OCI-LY1 (cell line): ENCODE data around the gene CENPI.
A peak's percentile ranks its signal among the peaks of the same experiment; 100 is the strongest.
"Not testable (repeated sequence)": the region's sequence is repeated elsewhere in the genome, so short reads cannot be mapped to it uniquely, and the experiment has no call there.

Source experiments
- H2AFZ ChIP-seq: fragments of 200-600 bp; sonication (generic), shearing (Covaris generic); 2 replicates; pipeline ENCODE4 v1.6.0; 2014; ENCODE audit warnings: antibody characterized with exemption, mild to moderate bottlenecking, low read length
- H3F3A ChIP-seq: fragments of 200-600 bp; sonication (generic), shearing (Covaris generic); 2 replicates; pipeline ENCODE4 v1.6.0; 2014; ENCODE audit warnings: mild to moderate bottlenecking, antibody characterized with exemption, low read length, moderate library complexity; ENCODE audit not compliant: insufficient read depth
- H3K27ac ChIP-seq: fragments of 200-600 bp; sonication (generic); 2 replicates; pipeline ENCODE4 v1.5.1; 2014; ENCODE audit warnings: low read length, mixed run types, mild to moderate bottlenecking, low read depth; ENCODE audit not compliant: poor library complexity, severe bottlenecking
- H3K27me3 ChIP-seq: fragments of 200-600 bp; sonication (generic); 2 replicates; pipeline ENCODE4 v1.6.0; 2014; ENCODE audit warnings: antibody characterized with exemption, mild to moderate bottlenecking, low read length, moderate library complexity; ENCODE audit not compliant: insufficient read depth
- H3K36me3 ChIP-seq: fragments of 200-600 bp; sonication (generic); 2 replicates; pipeline ENCODE4 v1.6.1; 2014; ENCODE audit warnings: mild to moderate bottlenecking, antibody characterized with exemption, low read length, moderate library complexity, mixed read lengths; ENCODE audit not compliant: insufficient read depth
- H3K4me1 ChIP-seq: fragments of 200-600 bp; sonication (generic); 2 replicates; pipeline ENCODE4 v1.5.1; 2014; ENCODE audit warnings: mild to moderate bottlenecking, low read length, moderate library complexity; ENCODE audit not compliant: insufficient read depth, severe bottlenecking
- H3K4me2 ChIP-seq: fragments of 200-600 bp; sonication (generic), shearing (Covaris generic); 2 replicates; pipeline ENCODE4 v1.6.1; 2014; ENCODE audit warnings: low read length
- H3K4me3 ChIP-seq: fragments of 200-600 bp; sonication (generic); 2 replicates; pipeline ENCODE4 v1.5.1; 2014; ENCODE audit warnings: low read length, low read depth, mild to moderate bottlenecking, mixed read lengths; ENCODE audit not compliant: poor library complexity, severe bottlenecking
- H3K79me2 ChIP-seq: fragments of 200-600 bp; shearing (Covaris generic); 2 replicates; pipeline ENCODE4 v1.6.1; 2016; ENCODE audit warnings: mixed run types, low read length, mixed read lengths; ENCODE audit not compliant: insufficient read depth
- H3K9ac ChIP-seq: fragments of 200-600 bp; sonication (generic), shearing (Covaris generic); 2 replicates; pipeline ENCODE4 v1.6.1; 2014; ENCODE audit warnings: mild to moderate bottlenecking, low read length, mixed read lengths
- H3K9me2 ChIP-seq: fragments of 200-600 bp; sonication (generic), shearing (Covaris generic); 2 replicates; pipeline ENCODE4 v1.6.1; 2014; ENCODE audit warnings: low read depth, mild to moderate bottlenecking, low read length, mixed read lengths
- H3K9me3 ChIP-seq: fragments of 200-600 bp; shearing (Covaris generic); 2 replicates; pipeline ENCODE4 v1.6.1; 2014; ENCODE audit warnings: low read length, mixed read lengths
- H4K20me1 ChIP-seq: fragments of 200-600 bp; sonication (generic), shearing (Covaris generic); 2 replicates; pipeline ENCODE4 v1.6.0; 2016; ENCODE audit warnings: mild to moderate bottlenecking, low read length; ENCODE audit not compliant: insufficient read depth
- EZH2 ChIP-seq: fragments of 200-600 bp; sonication (generic), shearing (Covaris generic); IDR thresholded peaks from 2 replicates; pipeline ENCODE4 v1.8.0; 2017; ENCODE audit warnings: borderline replicate concordance, mixed run types, mild to moderate bottlenecking, antibody characterized with exemption, low read length, moderate library complexity, mixed read lengths
- TF ChIP-seq, protein P1 (sequence below): fragments of 200-600 bp; sonication (generic), shearing (Covaris generic); IDR thresholded peaks from 2 replicates; pipeline ENCODE4 v1.5.1; 2017; ENCODE audit warnings: mild to moderate bottlenecking, antibody characterized with exemption, low read length, moderate library complexity, mixed read lengths

CENPI gene

GRCh38 chrX:101097546-101098453 is at the start of gene CENPI:
Gene CENPI, plus strand, starts transcription at chrX:101098204. Its CDS starts 2,867 bp downstream, at chrX:101101071.
- H4K20me1 ChIP-seq = no peaks in the 10 kb centered on the region
- no peaks in the 10 kb centered on the region for H3F3A ChIP-seq
- H3K9me3 ChIP-seq = no peaks in the 10 kb centered on the region
- no peaks in the 10 kb centered on the region for H3K9me2 ChIP-seq
- no peaks in the 10 kb centered on the region for H3K27me3 ChIP-seq
- TF ChIP-seq EZH2 = no peak
- TF ChIP-seq, protein P1, sequence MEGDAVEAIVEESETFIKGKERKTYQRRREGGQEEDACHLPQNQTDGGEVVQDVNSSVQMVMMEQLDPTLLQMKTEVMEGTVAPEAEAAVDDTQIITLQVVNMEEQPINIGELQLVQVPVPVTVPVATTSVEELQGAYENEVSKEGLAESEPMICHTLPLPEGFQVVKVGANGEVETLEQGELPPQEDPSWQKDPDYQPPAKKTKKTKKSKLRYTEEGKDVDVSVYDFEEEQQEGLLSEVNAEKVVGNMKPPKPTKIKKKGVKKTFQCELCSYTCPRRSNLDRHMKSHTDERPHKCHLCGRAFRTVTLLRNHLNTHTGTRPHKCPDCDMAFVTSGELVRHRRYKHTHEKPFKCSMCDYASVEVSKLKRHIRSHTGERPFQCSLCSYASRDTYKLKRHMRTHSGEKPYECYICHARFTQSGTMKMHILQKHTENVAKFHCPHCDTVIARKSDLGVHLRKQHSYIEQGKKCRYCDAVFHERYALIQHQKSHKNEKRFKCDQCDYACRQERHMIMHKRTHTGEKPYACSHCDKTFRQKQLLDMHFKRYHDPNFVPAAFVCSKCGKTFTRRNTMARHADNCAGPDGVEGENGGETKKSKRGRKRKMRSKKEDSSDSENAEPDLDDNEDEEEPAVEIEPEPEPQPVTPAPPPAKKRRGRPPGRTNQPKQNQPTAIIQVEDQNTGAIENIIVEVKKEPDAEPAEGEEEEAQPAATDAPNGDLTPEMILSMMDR = no peak
- no peak within 1 kb of the TSS for H2AFZ ChIP-seq
- H3K36me3 ChIP-seq = peaks cover 18% of the 10 kb centered on the region
- H3K4me2 ChIP-seq = peak within 1 kb of the TSS; percentile 90
- H3K4me3 ChIP-seq = peak within 1 kb of the TSS; percentile 98
- H3K79me2 ChIP-seq = peaks cover 6% of the 10 kb centered on the region; the same call in 1 of the 2 replicates
- peaks cover 26% of the 10 kb centered on the region for H3K4me1 ChIP-seq
- H3K27ac ChIP-seq = peak within 1 kb of the TSS; percentile 15
- peak within 1 kb of the TSS; percentile 94 for H3K9ac ChIP-seq

- no peaks in the 10 kb centered on the region for H4K20me1 ChIP-seq
- H3K27ac ChIP-seq = peak overlapping the region; percentile 70
- H3F3A ChIP-seq = no peaks in the 10 kb centered on the region
- H3K27me3 ChIP-seq = no peaks in the 10 kb centered on the region
- no peak overlapping the region for H2AFZ ChIP-seq
- no peaks in the 10 kb centered on the region for H3K79me2 ChIP-seq
- peak overlapping the region; percentile 84 for H3K4me2 ChIP-seq
- no peaks in the 10 kb centered on the region for H3K9me3 ChIP-seq
- peak overlapping the region; percentile 78 for H3K4me3 ChIP-seq
- peaks cover 4% of the 10 kb centered on the region for H3K4me1 ChIP-seq
- TF ChIP-seq, protein P1 = no peak
- no peak for TF ChIP-seq EZH2
- H3K36me3 ChIP-seq = no peaks in the 10 kb centered on the region
- peak overlapping the region; percentile 86 for H3K9ac ChIP-seq
- no peaks in the 10 kb centered on the region for H3K9me2 ChIP-seq
Measured at GRCh38 chrX:101051153-101051548, 46.9 kb upstream of the CENPI start.

DNA sequence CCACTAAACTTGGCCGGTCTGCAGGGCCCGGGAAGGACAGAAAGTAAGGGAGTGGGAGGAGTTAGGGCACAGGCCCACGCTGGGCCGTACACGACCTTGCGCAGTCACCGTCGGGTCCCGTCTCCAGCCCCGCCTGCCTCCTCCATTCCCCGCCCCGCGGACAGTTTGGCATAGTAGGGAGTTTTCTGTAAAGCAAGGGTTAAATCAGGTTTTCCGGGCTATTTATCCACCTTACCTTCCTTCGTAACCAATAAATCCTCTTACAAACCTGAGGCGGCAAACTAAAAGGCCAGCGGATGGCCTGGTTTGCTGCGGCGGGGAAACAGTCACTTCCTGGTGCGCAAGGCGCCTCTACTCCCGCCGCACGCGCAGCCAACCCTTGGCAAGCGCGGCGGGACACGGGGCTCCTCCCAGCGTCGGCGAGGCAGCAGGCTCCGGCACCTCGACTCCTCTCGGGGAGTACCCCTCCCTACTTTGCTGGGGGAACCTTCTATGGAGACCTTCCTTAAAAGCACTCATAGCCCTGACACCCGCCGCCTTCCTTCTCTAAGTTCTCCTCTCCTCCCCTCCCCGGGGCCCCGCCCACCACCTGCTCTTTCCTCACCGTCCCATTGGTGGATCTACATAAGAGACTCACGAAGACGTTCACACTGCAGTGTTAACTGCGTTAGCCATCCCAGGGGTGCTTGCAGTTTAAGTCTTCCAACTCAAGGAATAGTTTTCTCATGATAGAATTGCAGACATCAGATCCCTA is 46.3 kb upstream of the CENPI start, which contains the start of gene TRMT2B:
TRMT2B (minus strand) TSS at position 563 of the 754 bp plus-strand sequence. CDS start 9,822 bp downstream, outside the sequence.
- Histone ChIP-seq H3K4me1 (peaks cover 4% of the 10 kb centered on the region), H3K9me3 (no peaks in the 10 kb centered on the region), H2AFZ (peak within 1 kb of the TSS; percentile 92), H3K79me2 (no peaks in the 10 kb centered on the region), H3K4me3 (peak within 1 kb of the TSS; percentile 78), H3K27me3 (no peaks in the 10 kb centered on the region), H3F3A (no peaks in the 10 kb centered on the region), H3K36me3 (no peaks in the 10 kb centered on the region), H3K27ac (peak within 1 kb of the TSS; percentile 70), H4K20me1 (no peaks in the 10 kb centered on the region), H3K9me2 (no peaks in the 10 kb centered on the region), H3K4me2 (peak within 1 kb of the TSS; percentile 84), H3K9ac (peak within 1 kb of the TSS; percentile 86)
- TF ChIP-seq EZH2 = no peak
- TF ChIP-seq, protein P1 = no peak

GRCh38 chrX:101056551-101056950 is 41.5 kb upstream of the CENPI start:
- H3K36me3 ChIP-seq, H3K4me2 ChIP-seq, H3F3A ChIP-seq, H3K9me3 ChIP-seq, H4K20me1 ChIP-seq, H3K27me3 ChIP-seq, H2AFZ ChIP-seq, H3K4me1 ChIP-seq, H3K4me3 ChIP-seq, H3K9ac ChIP-seq, H3K27ac ChIP-seq, H3K9me2 ChIP-seq, H3K79me2 ChIP-seq: not testable (repeated sequence)
